HFFc6 (cell line): ENCODE measurements around the gene ANKRD11. TPM values are rescaled to one million over a fixed set of nuclear protein-coding genes. Genes with fewer than 3 reads are reported as not detected.
"Not testable (repeated sequence)": the region's sequence is repeated elsewhere in the genome, so short reads cannot be mapped to it uniquely, and the experiment has no call there.

Experiments used
- DNase-seq: peaks from one replicate; pipeline ENCODE4 v3.0.0-alpha.2; 2018
- H3K27ac Mint-ChIP-seq: 2 replicates; pipeline ENCODE4 v1.8.0; 2020; ENCODE audit warnings: mild to moderate bottlenecking, mixed read lengths
- H3K27me3 Mint-ChIP-seq: 2 replicates; pipeline ENCODE4 v1.8.0; 2021; ENCODE audit warnings: mild to moderate bottlenecking, moderate library complexity, mixed read lengths; ENCODE audit not compliant: insufficient read depth
- H3K36me3 Mint-ChIP-seq: 2 replicates; pipeline ENCODE4 v1.8.0; 2021; ENCODE audit warnings: low read depth, mixed read lengths
- H3K4me1 Mint-ChIP-seq: 2 replicates; pipeline ENCODE4 v1.8.0; 2020; ENCODE audit warnings: low read depth, mixed read lengths
- H3K4me3 Mint-ChIP-seq: 2 replicates; pipeline ENCODE4 v1.8.0; 2020; ENCODE audit warnings: mild to moderate bottlenecking, moderate library complexity, mixed read lengths
- H3K9me3 Mint-ChIP-seq: 2 replicates; pipeline ENCODE4 v1.8.0; 2020; ENCODE audit warnings: mild to moderate bottlenecking, mixed read lengths
- CTCF ChIP-seq: fragments of 200-600 bp; sonication (generic); IDR thresholded peaks from 2 replicates; pipeline ENCODE4 v1.5.0; 2021; ENCODE audit warnings: antibody characterized with exemption, mild to moderate bottlenecking
- total RNA-seq, 6 experiments: library from RNA; stranded (reverse); fragmentation: NEBNext Ultra II Directional; extraction: Animal tissue kit (Norgen Biotek cat#: 25700); gene quantifications; 2 replicates in 1 of 6; 3 replicates in 5 of 6; pipeline ENCODE4 v1.2.3, GENCODE V29; 2021

ANKRD11 gene
- total RNA-seq, 6 experiments from 2014 or later, result 110 to 120 (median 116) TPM

DNA sequence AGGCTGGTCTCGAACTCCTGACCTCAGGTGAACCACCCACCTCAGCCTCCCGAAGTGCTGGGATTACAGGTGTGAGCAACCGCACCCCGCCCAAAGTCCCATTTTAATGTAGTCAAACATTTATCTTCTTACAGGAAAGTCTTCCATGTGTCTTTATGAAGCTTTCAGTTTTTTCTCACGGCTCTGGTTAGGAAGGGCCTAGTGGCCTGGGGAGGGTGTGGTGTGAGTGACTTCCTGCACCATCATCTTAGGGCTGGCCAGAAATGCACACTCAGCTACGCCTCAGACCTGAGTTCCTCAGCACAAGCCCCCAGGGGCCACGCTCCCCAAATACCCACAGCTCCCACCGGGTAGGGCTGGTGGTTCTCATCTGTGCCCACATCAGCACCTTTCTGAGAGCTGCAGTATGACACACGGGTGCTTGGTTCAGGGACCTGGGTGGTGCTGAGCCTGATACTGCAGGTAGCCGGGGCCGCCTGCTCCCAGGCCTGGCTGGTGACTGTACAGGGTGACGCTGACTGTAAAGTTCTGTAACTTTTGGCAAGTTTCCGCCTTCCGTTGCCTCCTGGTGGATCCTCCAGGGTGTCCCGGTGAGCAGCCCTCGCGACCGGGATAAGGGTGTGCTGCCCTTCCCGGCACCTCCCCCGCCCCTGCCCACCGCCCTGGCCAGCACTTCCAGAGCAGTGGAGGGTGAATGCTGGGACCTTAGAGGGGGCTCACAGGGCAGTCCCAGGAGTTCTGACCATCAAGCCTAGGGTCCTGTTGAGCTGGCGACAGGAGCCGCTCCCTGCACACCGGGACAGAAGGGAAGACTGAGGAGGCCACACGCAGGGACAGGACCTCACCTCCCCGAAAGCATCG lies 220.3 kb downstream of the ANKRD11 start:
- no peak for DNase-seq
- Mint-ChIP-seq H3K27me3 (peaks cover 15% of the 10 kb centered on the region), H3K36me3 (peaks cover 35% of the 10 kb centered on the region), H3K9me3 (no peaks in the 10 kb centered on the region), H3K4me3 (no peak overlapping the region), H3K27ac (no peak overlapping the region; the same call in 1 of the 2 replicates), H3K4me1 (peaks cover 16% of the 10 kb centered on the region)
- TF ChIP-seq CTCF, result no peak

- Mint-ChIP-seq H3K9me3 (no peaks in the 10 kb centered on the region), H3K4me1 (peaks cover 16% of the 10 kb centered on the region), H3K27me3 (peaks cover 17% of the 10 kb centered on the region), H3K27ac (peak overlapping the region; percentile 59), H3K36me3 (peaks cover 35% of the 10 kb centered on the region), H3K4me3 (no peak overlapping the region; the same call in 1 of the 2 replicates)
- peak; percentile 31 for DNase-seq
- TF ChIP-seq CTCF, result no peak
These were observed 221.2 kb downstream of the ANKRD11 start for GRCh38 chr16:89268987-89269735.

DNA sequence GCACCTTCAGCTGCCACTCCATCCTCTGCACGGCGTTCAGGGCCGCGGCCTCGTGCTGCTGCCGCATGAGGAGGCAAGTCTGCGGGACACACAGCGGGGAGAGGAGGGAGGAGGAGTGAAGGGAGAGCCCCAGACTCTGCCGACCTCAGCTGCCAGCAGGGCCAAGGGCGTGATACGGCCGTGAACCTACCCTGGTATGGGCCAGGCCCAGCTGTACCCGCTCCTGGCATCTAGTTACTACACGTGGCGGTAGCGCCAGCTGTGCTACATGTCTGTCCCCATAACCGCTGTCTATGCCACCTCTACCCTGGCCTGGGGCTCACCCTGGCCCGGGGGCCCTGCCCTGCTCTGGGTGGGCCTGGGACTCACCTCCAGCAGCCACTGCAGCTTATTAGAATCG lies 221.8 kb downstream of the ANKRD11 start:
- Mint-ChIP-seq H3K36me3 (peaks cover 31% of the 10 kb centered on the region), H3K4me3 (no peak overlapping the region), H3K9me3 (no peaks in the 10 kb centered on the region), H3K27ac (no peak overlapping the region), H3K4me1 (peaks cover 16% of the 10 kb centered on the region), H3K27me3 (peaks cover 11% of the 10 kb centered on the region)
- DNase-seq, result no peak
- no peak for TF ChIP-seq CTCF

DNA sequence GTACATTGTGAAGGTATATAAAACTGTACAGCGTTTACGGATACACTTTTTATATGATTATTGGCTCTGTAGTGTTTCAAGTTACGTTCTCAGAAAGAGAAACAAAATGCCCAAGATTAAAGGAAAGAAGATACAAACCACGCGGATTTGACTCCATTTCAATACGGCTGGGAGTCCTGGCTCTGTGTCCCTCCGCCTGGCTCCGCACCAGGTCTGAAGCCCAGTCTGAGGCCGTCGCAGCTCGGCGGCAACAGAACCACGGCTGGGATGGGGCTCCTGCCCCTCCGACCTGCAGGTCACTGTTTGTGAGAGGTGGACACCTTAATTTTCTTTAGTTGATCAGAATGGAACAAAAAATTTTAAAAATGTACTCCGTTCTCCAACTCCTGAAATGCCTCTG lies 222.6 kb downstream of the ANKRD11 start:
- H3K9me3 Mint-ChIP-seq, H3K27ac Mint-ChIP-seq, DNase-seq, H3K4me3 Mint-ChIP-seq: not testable (repeated sequence)
- peaks cover 11% of the 10 kb centered on the region for H3K27me3 Mint-ChIP-seq
- peaks cover 16% of the 10 kb centered on the region for H3K4me1 Mint-ChIP-seq
- peaks cover 23% of the 10 kb centered on the region for H3K36me3 Mint-ChIP-seq

- no peak for TF ChIP-seq CTCF
- Mint-ChIP-seq H3K36me3 (peaks cover 12% of the 10 kb centered on the region), H3K27me3 (peaks cover 10% of the 10 kb centered on the region), H3K4me1 (peaks cover 16% of the 10 kb centered on the region), H3K27ac (peak overlapping the region; percentile 11; the same call in 1 of the 2 replicates), H3K9me3 (no peaks in the 10 kb centered on the region), H3K4me3 (no peak overlapping the region)
- DNase-seq, result no peak
These were observed 223.7 kb downstream of the ANKRD11 start for GRCh38 chr16:89266521-89267134.
